BJ (cell line): ENCODE measurements around the gene CALD1. TPM values are rescaled to one million over a fixed set of nuclear protein-coding genes. Genes with fewer than 3 reads are reported as not detected.

Experiments
- CTCF ChIA-PET: fragments of 350-600 bp; formaldehyde crosslinking; extraction: SDS; loops from one replicate; lab custom pipeline; 2021; ENCODE audit warnings: antibody characterized with exemption, inconsistent platforms; lab: Yijun Ruan, JAX
- POLR2A ChIA-PET: fragments of 300-600 bp; sonication (Branson Sonifier 250); formaldehyde crosslinking; extraction: SDS; loops from one replicate; lab custom pipeline; 2021; ENCODE audit warnings: antibody characterized with exemption; lab: Charles Lee
- DNase-seq: peaks from one replicate; pipeline ENCODE4 v3.0.0-alpha.2; 2011; ENCODE audit warnings: low read depth
- H3K27me3 ChIP-seq: 2 replicates; pipeline ENCODE4 v1.6.0; 2011; ENCODE audit warnings: low read length; ENCODE audit not compliant: control insufficient read depth, insufficient read depth
- H3K36me3 ChIP-seq: 2 replicates; pipeline ENCODE4 v1.5.1; 2011; ENCODE audit warnings: low read length; ENCODE audit not compliant: control insufficient read depth, insufficient read depth
- H3K4me3 ChIP-seq: 2 replicates; pipeline ENCODE4 v1.5.1; 2011; ENCODE audit warnings: low read depth, mild to moderate bottlenecking, control low read depth, low read length
- CTCF ChIP-seq: IDR thresholded peaks from 2 replicates; pipeline ENCODE4 v1.5.1; 2011; ENCODE audit warnings: low read depth, mild to moderate bottlenecking, control low read depth, inconsistent platforms, low read length, moderate library complexity; ENCODE audit not compliant: insufficient read depth
- polyA plus RNA-seq: library from polyadenylated mRNA; depleted of rRNA; stranded (reverse); fragments of >200 nt; gene quantifications from 2 replicates; pipeline ENCODE4 v1.2.3, GENCODE V29; 2011

Gene CALD1
- polyA plus RNA-seq, 1 experiment: 1,629 TPM

- CTCF ChIA-PET: interaction anchor here (0.8 to 1.4 kb wide), 6 partner anchors 16 to 93 kb away, joined by 3 to 5 read pairs (median 4); no protein-coding TSS in a partner anchor
- peak overlapping the region; percentile 55 for H3K4me3 ChIP-seq
- DNase-seq: no peak
- no peak for TF ChIP-seq CTCF
- H3K36me3 ChIP-seq: peaks cover 10% of the 10 kb centered on the region
- POLR2A ChIA-PET: interaction anchor here (0.6 to 2.7 kb wide), 9 partner anchors 12 to 141 kb away, joined by 3 to 33 read pairs (median 8); no protein-coding TSS in a partner anchor
- H3K27me3 ChIP-seq: no peaks in the 10 kb centered on the region
These were observed 269 bp downstream of the CALD1 start for GRCh38 chr7:134779741-134780065.

- H3K27me3 ChIP-seq: no peaks in the 10 kb centered on the region
These were observed 863 bp downstream of the CALD1 start for GRCh38 chr7:134780166-134780828.

DNA sequence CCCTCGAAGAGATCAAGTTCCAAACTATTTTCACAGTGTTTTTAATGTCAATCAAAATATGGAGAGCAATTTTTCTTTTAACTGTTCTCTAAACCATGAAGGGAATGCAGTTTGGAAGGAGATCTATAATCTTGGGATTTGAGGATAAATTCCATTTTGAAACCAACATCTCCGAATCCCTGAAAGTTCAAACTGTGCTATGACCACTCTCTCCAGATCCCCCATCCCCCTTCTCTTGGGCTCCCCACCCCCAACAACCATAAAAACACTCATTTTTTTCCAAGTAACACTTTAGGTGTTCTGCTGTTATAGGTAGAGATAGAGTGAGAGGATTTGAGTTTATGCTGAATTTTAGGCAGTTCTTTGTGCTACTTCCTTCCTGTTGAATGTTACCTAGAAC, 1.7 kb downstream of the CALD1 start:
- DNase-seq: no peak
- H3K36me3 ChIP-seq: peaks cover 12% of the 10 kb centered on the region
- POLR2A ChIA-PET: interaction anchor here (0.9 to 2.7 kb wide), 5 partner anchors 9 to 91 kb away, joined by 3 to 33 read pairs (median 9); no protein-coding TSS in a partner anchor
- CTCF ChIA-PET: interaction anchor here (1.0 to 1.5 kb wide), 2 partner anchors 89 to 148 kb away, joined by 4 to 8 read pairs; no protein-coding TSS in a partner anchor
- H3K27me3 ChIP-seq: no peaks in the 10 kb centered on the region
- no peak for TF ChIP-seq CTCF
- peak overlapping the region; percentile 55 for H3K4me3 ChIP-seq

More at GRCh38 chr7:134780166-134780828, 863 bp downstream of the CALD1 start:
- Histone ChIP-seq H3K36me3 (peaks cover 10% of the 10 kb centered on the region), H3K4me3 (peak overlapping the region; percentile 55)
- CTCF ChIA-PET: interaction anchor here (0.5 to 1.5 kb wide), 9 partner anchors 15 to 147 kb away, joined by 3 to 8 read pairs (median 4); no protein-coding TSS in a partner anchor
- TF ChIP-seq CTCF: no peak
- POLR2A ChIA-PET: interaction anchor here (0.5 to 2.7 kb wide), 12 partner anchors 10 to 245 kb away, joined by 3 to 33 read pairs (median 5); no protein-coding TSS in a partner anchor
- DNase-seq: no peak

DNA sequence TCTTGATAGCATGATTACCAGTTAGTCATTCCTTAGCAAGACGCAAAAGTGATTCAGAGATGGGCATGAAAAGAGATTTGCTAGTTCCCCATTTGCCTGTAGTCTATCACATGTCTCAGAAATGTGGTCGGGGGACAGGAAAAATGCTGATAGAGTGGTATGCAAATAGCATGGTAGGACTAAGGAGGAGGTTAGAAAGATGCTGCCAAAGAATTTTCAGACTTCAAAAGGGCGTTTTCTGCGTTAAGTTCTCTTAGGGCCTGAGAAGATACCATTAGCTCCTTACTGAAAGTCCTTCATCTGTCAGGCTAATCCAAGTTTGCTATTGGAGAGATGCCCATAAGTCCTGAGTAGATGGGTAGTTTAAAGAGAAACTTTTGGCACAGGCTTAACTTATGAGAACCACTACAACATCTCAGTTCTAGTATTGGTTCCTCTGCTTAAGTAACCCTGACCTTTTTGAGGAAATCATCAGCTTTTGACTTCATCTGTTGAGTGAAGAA, 2.7 kb downstream of the CALD1 start:
- Histone ChIP-seq H3K36me3 (peaks cover 12% of the 10 kb centered on the region), H3K4me3 (peak overlapping the region; percentile 55), H3K27me3 (no peaks in the 10 kb centered on the region)
- ChIA-PET CTCF (interaction anchor here (1.0 to 1.8 kb wide), 2 partner anchors 38 to 92 kb away, joined by 3 to 7 read pairs; no protein-coding TSS in a partner anchor), POLR2A (interaction anchor here (1.2 to 1.3 kb wide), 2 partner anchors 90 to 92 kb away, joined by 4 read pairs; no protein-coding TSS in a partner anchor)
- DNase-seq: no peak
- TF ChIP-seq CTCF: no peak

- Histone ChIP-seq H3K27me3 (no peaks in the 10 kb centered on the region), H3K36me3 (peaks cover 13% of the 10 kb centered on the region), H3K4me3 (peak overlapping the region; percentile 55)
- POLR2A ChIA-PET: interaction anchor here (0.6 to 1.7 kb wide), 3 partner anchors 92 to 93 kb away, joined by 3 to 4 read pairs (median 4); no protein-coding TSS in a partner anchor
- CTCF ChIA-PET: interaction anchor here (0.6 to 1.8 kb wide), 4 partner anchors 39 to 118 kb away, joined by 3 to 7 read pairs (median 3); no protein-coding TSS in a partner anchor
- no peak for TF ChIP-seq CTCF
- DNase-seq: no peak
These were observed 4.0 kb downstream of the CALD1 start for GRCh38 chr7:134783294-134784069.
